K562 (cell line): Measurements from ENCODE around the gene WEE1. TPM values are rescaled to one million over a fixed set of nuclear protein-coding genes. Genes with fewer than 3 reads are reported as not detected.

Experiments
- ATAC-seq: fragments of 200-7000 bp; cut with Tn5 transposase; 3 replicates; pipeline ENCODE4 v1.9.1; 2020; ENCODE audit warnings: moderate library complexity
- BruUV-seq: library from RNA; stranded (reverse); fragments of 400-500 nt; replicated peaks from 2 replicates; lab custom pipeline; 2021; lab: Mats Ljungman, UMichigan
- CTCF ChIA-PET: fragments of 300-600 bp; formaldehyde crosslinking; extraction: SDS; loops from one replicate; lab custom pipeline; 2021; ENCODE audit warnings: low intra/inter-chr PET ratio; lab: Yijun Ruan, JAX
- POLR2A ChIA-PET: fragments of 300-600, 350-650 bp; sonication (Branson Sonifier 250); formaldehyde crosslinking; extraction: SDS; loops from one replicate; lab custom pipeline; 2021; ENCODE audit warnings: antibody characterized with exemption, inconsistent platforms; lab: Yijun Ruan, JAX
- DNase-seq, 4 experiments: peaks; one replicate each; pipeline versions ENCODE4 v3.0.0 to v3.0.0-alpha.2; 2011 to 2018; ENCODE audit warnings: low spot score in 3 of 4, mixed read lengths in 3 of 4; ENCODE audit errors: extremely low read depth in 1 of 4
- FAIRE-seq: peaks from 2 replicates; lab custom pipeline; 2011; peaks lifted over from hg19 to GRCh38; lab: Jason Lieb, UNC
- H2AFZ ChIP-seq: 2 replicates; pipeline ENCODE4 v1.6.0; 2011; ENCODE audit warnings: low read depth, low read length, control low read depth, inconsistent platforms
- H3K27ac ChIP-seq: fragments of 200-600 bp; 3 replicates; pipeline ENCODE4 v1.8.0; 2011; ENCODE audit warnings: low read depth, mild to moderate bottlenecking, control low read depth, inconsistent platforms, low read length, moderate library complexity, mixed read lengths; ENCODE audit errors: extremely low read depth
- H3K27me3 ChIP-seq, 2 experiments: fragments of 300-600 bp in 1 of 2; 2 replicates in 1 of 2; 3 replicates in 1 of 2; pipeline versions ENCODE4 v1.6.0 to v1.8.0; 2011; ENCODE audit warnings: inconsistent platforms in 2 of 2, low read length in 2 of 2, mild to moderate bottlenecking in 1 of 2, mixed read lengths in 1 of 2, moderate library complexity in 1 of 2; ENCODE audit not compliant: control insufficient read depth in 2 of 2, insufficient read depth in 2 of 2
- H3K36me3 ChIP-seq: fragments of 300-600 bp; 3 replicates; pipeline ENCODE4 v1.8.0; 2011; ENCODE audit warnings: mild to moderate bottlenecking, low read length, inconsistent platforms; ENCODE audit not compliant: control insufficient read depth, insufficient read depth
- H3K4me1 ChIP-seq, 2 experiments: fragments of 200-600 bp in 1 of 2; replicated peaks in 1 of 2; 2 replicates in 1 of 2; 3 replicates in 1 of 2; pipeline versions ENCODE4 v1.5.1 to v1.8.0; 2011; ENCODE audit warnings: inconsistent platforms in 2 of 2, low read length in 2 of 2, mild to moderate bottlenecking in 1 of 2, mixed read lengths in 1 of 2, moderate library complexity in 1 of 2; ENCODE audit not compliant: control insufficient read depth in 2 of 2, insufficient read depth in 2 of 2
- H3K4me2 ChIP-seq: 2 replicates; pipeline ENCODE4 v1.6.1; 2011; ENCODE audit warnings: low read length, control low read depth, inconsistent platforms, mixed read lengths; ENCODE audit not compliant: insufficient read depth
- H3K4me3 ChIP-seq: fragments of 200-600 bp; sonication (generic), shearing (Covaris generic); 2 replicates; pipeline ENCODE4 v1.5.1; 2016; ENCODE audit warnings: control low read depth, inconsistent platforms
- H3K79me2 ChIP-seq: fragments of 200-600 bp; 3 replicates; pipeline ENCODE4 v1.8.0; 2011; ENCODE audit warnings: low read length, inconsistent platforms; ENCODE audit not compliant: control insufficient read depth, insufficient read depth
- H3K9ac ChIP-seq, 2 experiments: 2 replicates each; pipeline versions ENCODE4 v1.6.0 to v1.6.1; 2011; ENCODE audit warnings: low read depth in 2 of 2, low read length in 2 of 2, control low read depth in 1 of 2, inconsistent platforms in 1 of 2, mild to moderate bottlenecking in 1 of 2, mixed read lengths in 1 of 2; ENCODE audit not compliant: insufficient read depth in 1 of 2
- H3K9me1 ChIP-seq: one replicate; pipeline ENCODE4 v1.6.0; 2011; ENCODE audit warnings: inconsistent platforms, mild to moderate bottlenecking, low read length, moderate library complexity; ENCODE audit not compliant: control insufficient read depth, insufficient read depth
- H3K9me3 ChIP-seq: replicated peaks from 2 replicates; pipeline ENCODE4 v1.5.1; 2011; ENCODE audit warnings: low read depth, low read length, inconsistent platforms; ENCODE audit not compliant: control insufficient read depth, insufficient read depth
- H4K20me1 ChIP-seq: replicated peaks from 2 replicates; pipeline ENCODE4 v1.6.1; 2011; ENCODE audit warnings: low read length, inconsistent platforms, mixed read lengths; ENCODE audit not compliant: control insufficient read depth, insufficient read depth
- BRD4 ChIP-seq: fragments of 200-600 bp; sonication (generic); IDR thresholded peaks from 2 replicates; pipeline ENCODE4 v1.6.1; 2017; ENCODE audit warnings: inconsistent platforms
- KDM5B ChIP-seq: fragments of 200-600 bp; sonication (generic); IDR thresholded peaks from 2 replicates; pipeline ENCODE4 v1.6.1; 2012; ENCODE audit warnings: low read depth, mild to moderate bottlenecking, moderate library complexity, low read length, control low read depth, inconsistent platforms; ENCODE audit not compliant: insufficient replicate concordance
- NCOR1 ChIP-seq: fragments of 450-650 bp; IDR thresholded peaks from 2 replicates; pipeline ENCODE4 v1.6.1; 2016; ENCODE audit warnings: mild to moderate bottlenecking, moderate library complexity
- POLR3G ChIP-seq: IDR thresholded peaks from 2 replicates; pipeline ENCODE4 v1.6.1; 2011; ENCODE audit not compliant: insufficient read length, insufficient replicate concordance; ENCODE audit errors: extremely low read depth
- ZNF274 ChIP-seq: IDR thresholded peaks from 2 replicates; pipeline ENCODE4 v1.6.1; 2011; ENCODE audit warnings: low read depth, mild to moderate bottlenecking, low read length, moderate library complexity, borderline replicate concordance
- WGBS: fragments of 100-300 bp; shearing (Covaris generic); methylation state at CpG from one replicate; pipeline ENCODE4 v1.1.6; 2016; ENCODE audit warnings: low coverage, mixed read lengths; ENCODE audit not compliant: insufficient coverage; ENCODE audit errors: missing lambda C conversion rate; 5-methylcytosine and 5-hydroxymethylcytosine counted together
- in situ Hi-C: fragments of 300-500 bp; cut with MboI; formaldehyde crosslinking; loops from 4 replicates; pipeline ENCODE4 v1.15.0; 2018; ENCODE audit warnings: inconsistent platforms, mixed read lengths
- intact Hi-C: fragments of 100-400 bp; cut with micrococcal nuclease; formaldehyde crosslinking; loops from 2 replicates; pipeline ENCODE4 v1.14.2; 2022
- polyA plus RNA-seq, 8 experiments: library from polyadenylated mRNA; depleted of rRNA in 4 of 8; stranded (reverse) in 5 of 8; unstranded in 3 of 8; fragments of >200 nt; fragmentation: Nextera tagmentation in 2 of 8; fragmentation: Illumina TruSeq in 1 of 8; extraction: Ambion mirVana in 2 of 8; extraction: Trizol in 1 of 8; gene quantifications; 2 replicates each; pipeline versions ENCODE4 v1.2.1 to v1.2.3, GENCODE V29; 2011 to 2014; ENCODE audit warnings: inconsistent platforms in 1 of 8, missing spikeins in 1 of 8
- total RNA-seq, 7 experiments: library from RNA; depleted of rRNA in 6 of 7; stranded (reverse); fragments of >200 nt in 6 of 7; fragmentation: Illumina TruSeq in 2 of 7; extraction: Trizol in 2 of 7; gene quantifications; 2 replicates each; pipeline versions ENCODE4 v1.2.1 to v1.2.3, GENCODE V29; 2011 to 2021; ENCODE audit warnings: low replicate concordance in 1 of 7
- TF ChIP-seq, protein P1 (sequence below): fragments of 250-450 bp; sonication (Bioruptor Pico); IDR thresholded peaks from 2 replicates; pipeline ENCODE4 v1.9.0; 2021; ENCODE audit warnings: mild to moderate bottlenecking
- TF ChIP-seq, protein P2 (sequence below): fragments of 450-650 bp; IDR thresholded peaks from 2 replicates; pipeline ENCODE4 v1.6.1; 2016; ENCODE audit warnings: low read depth, mild to moderate bottlenecking, moderate library complexity

The WEE1 gene
- total and polyA plus RNA-seq, 9 of the 15 experiments (the other 6 are each of a cell fraction or from before 2014, with no cell fraction given) = 21.9 to 99.0 (median 67.4) TPM

DNA sequence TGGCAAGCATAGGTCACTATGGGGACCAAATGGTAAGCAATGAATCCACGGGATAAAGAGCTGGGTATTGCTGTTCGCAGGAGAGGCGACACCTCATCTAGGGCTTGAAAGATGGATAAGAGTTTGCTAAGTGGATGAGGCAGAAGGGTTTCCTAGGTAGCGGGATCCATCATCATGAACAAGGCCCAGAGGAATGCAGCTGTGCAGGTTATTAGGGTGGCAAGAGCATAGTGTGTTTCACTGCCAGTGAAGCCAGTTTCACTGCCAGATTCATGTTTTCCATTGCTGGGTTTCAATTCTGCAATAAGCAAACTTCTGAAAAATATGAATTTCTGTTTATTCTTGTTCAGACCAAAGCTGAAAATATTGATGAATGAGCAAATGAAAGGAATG is 27.2 kb downstream of the WEE1 start:
- H3K27ac ChIP-seq = no peak overlapping the region
- in situ Hi-C loops = no loop called here
- no peak overlapping the region for H3K4me2 ChIP-seq
- H3K9me1 ChIP-seq = no peaks in the 10 kb centered on the region
- no TSS peak for BruUV-seq
- no peaks in the 10 kb centered on the region for H3K79me2 ChIP-seq
- DNase-seq = no peak
- TF ChIP-seq POLR3G (no peak), NCOR1 (no peak), KDM5B (no peak), BRD4 (no peak), ZNF274 (no peak)
- TF ChIP-seq, protein P1, sequence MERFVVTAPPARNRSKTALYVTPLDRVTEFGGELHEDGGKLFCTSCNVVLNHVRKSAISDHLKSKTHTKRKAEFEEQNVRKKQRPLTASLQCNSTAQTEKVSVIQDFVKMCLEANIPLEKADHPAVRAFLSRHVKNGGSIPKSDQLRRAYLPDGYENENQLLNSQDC (CRISPR knock-in tag) = no peak
- TF ChIP-seq, protein P2, sequence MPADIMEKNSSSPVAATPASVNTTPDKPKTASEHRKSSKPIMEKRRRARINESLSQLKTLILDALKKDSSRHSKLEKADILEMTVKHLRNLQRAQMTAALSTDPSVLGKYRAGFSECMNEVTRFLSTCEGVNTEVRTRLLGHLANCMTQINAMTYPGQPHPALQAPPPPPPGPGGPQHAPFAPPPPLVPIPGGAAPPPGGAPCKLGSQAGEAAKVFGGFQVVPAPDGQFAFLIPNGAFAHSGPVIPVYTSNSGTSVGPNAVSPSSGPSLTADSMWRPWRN = no peak
- H3K36me3 ChIP-seq = no peaks in the 10 kb centered on the region
- no peaks in the 10 kb centered on the region for H4K20me1 ChIP-seq
- ChIA-PET CTCF (no interaction called here), POLR2A (interaction anchor here (1.1 to 2.0 kb wide), 4 partner anchors 9 to 140 kb away, joined by 3 to 11 read pairs (median 6); no protein-coding TSS in a partner anchor)
- WGBS = 55% methylated on average over 3 of the region's 4 CpGs
- H3K9me3 ChIP-seq = no peaks in the 10 kb centered on the region
- no peak for ATAC-seq
- H2AFZ ChIP-seq = peak overlapping the region; percentile 92; the same call in 1 of the 2 replicates
- H3K9ac ChIP-seq = no peak overlapping the region
- no peak for FAIRE-seq
- peaks cover 4 to 9% of the 10 kb centered on the region in 2 experiments for H3K4me1 ChIP-seq
- no peak overlapping the region for H3K4me3 ChIP-seq
- intact Hi-C loops = no loop called here
- H3K27me3 ChIP-seq = no peaks in the 10 kb centered on the region
